Measurements from ENCODE around the gene ST8SIA4. TPM values are rescaled to one million over a fixed set of nuclear protein-coding genes. Genes with fewer than 3 reads are reported as not detected.
A peak's percentile ranks its signal among the peaks of the same experiment; 100 is the strongest.

The ST8SIA4 gene
- polyA plus RNA-seq, 1 donor = 6.7 TPM

DNA sequence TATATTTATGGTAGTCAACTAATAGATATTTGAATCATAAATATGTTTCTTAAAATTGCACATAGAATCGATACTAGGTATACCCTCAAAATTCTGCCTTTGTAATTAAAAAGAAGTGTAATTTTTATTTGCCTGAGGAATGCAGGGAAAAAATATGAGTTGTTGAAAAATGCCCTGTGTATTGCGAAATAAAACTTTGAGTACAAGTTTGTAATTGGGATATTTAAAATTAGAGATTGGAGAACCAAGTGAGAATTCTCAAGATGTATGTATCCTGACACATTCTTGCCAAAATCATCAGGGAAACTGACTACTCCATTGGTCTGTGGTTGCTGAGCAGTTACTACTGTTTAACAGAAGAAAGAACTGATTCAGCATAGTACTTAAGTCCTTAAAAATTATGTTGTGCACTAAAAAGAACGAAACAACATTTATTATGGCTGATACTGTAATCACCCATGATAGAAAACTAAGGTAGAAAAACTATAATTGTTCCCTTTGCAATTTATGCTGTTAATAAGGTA lies 36.0 kb downstream of the ST8SIA4 start:
- no peak for DNase-seq

DNA sequence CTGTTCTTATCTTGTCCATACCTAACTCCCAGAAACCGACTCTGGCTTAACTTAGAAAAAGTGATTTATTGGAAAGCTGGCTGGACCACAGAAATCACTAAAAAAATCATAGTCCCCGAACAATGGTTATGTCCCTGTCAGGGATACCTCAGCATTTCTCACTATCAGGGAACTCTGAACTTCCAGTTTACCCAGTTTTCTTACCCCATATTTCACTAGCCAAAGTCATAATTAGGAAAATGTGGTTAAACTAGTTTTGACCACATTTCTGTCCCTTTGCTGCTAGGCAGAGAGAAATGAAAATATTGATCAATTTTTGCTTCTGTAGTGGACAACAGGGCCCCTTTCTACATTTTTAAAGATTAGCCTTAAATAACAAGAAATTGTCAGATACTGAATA lies 38.2 kb downstream of the ST8SIA4 start:
- no peak for DNase-seq

- no peak for DNase-seq
These were observed 39.3 kb downstream of the ST8SIA4 start for GRCh38 chr5:100863739-100864138.

DNA sequence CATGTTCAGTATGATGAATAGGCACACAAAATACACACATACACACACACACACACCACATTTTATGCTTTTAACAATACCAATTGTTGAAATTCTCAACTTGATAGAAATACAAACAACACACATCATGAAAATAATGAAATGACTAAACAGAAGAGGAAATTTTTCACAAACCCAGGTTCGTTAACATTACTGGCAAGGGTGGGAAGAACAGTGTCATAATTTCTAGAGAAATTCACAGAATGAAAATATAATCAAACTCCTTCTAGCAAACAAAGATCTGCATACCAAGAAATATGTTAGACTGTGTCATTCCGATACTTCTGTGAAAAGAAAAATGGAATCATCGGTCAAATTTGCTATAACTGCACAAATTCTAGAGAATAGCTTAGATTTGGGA lies 41.9 kb downstream of the ST8SIA4 start:
- no peak for DNase-seq

- no peak for DNase-seq
These were observed 42.7 kb downstream of the ST8SIA4 start for GRCh38 chr5:100860407-100860806.

DNA sequence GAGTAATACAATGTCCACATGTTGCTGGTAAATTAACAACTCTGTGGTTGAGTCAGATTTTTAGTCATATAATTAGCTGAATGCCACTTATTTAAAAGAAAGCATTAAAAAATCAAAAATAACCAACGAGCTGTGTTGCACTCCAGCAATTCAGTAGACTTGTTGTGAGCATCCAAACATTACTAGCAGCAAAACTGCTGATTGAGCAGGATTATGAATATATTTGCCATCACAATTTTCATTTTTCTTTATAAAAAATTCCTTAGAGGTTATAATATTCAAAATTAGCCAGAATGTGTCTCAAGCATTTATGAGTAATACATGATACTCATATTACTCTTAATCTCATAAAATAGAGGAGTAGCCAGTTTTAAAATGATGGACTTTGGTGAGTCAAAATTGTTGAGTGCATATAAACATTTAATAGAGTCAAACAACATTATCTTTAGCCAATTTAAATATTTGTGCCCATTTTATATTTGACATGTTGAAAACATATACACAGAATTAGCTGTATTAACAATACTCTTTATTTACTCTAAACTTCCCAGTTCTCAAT lies 44.0 kb downstream of the ST8SIA4 start:
- DNase-seq = no peak

- DNase-seq = no peak
These were observed 46.6 kb downstream of the ST8SIA4 start for GRCh38 chr5:100856462-100856861.

DNA sequence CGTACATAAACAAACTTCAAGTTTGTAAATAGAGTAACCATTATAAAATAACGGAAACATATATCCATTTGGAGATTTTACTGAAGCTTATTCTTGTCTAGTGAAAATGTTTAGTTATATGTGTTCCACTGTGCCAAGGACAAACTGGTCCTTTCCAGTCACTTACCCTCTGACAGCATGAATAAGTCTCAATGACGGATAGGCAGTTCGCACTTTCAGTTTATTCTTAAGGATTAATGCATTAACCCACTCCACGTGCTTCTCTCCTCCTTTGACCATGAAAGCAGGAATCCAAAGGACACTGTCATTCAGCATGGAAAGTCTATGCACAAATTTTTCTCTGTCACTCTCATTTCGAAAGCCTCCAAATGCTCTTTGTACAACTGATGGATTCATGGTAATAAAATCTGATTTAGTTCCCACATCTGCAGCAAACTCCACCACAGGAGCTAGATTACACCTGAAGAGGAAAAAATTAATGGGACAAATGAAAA lies 47.1 kb downstream of the ST8SIA4 start:
- no peak for DNase-seq

DNA sequence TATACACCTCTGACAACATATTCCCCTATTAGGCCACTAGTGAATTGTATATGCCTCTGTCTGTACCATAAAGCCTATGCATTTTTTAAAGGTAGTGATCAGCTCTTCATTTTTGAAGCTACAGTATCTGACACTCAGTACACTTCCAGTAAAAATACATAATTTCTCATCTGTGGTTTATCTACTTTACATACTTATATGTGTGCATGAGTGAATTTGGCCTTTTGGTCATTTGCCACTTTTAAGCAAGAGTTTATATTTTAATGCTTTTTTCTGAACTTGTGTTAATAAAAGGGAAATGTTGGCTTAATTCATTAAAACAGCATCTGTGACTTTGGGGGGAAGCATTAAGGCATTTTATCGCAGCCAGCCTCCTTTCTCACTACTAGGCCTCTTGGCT lies 47.8 kb downstream of the ST8SIA4 start:
- DNase-seq = no peak

GRCh38 chr5:100854591-100854990 lies 48.5 kb downstream of the ST8SIA4 start:
- no peak for DNase-seq

- DNase-seq = no peak
These were observed 49.5 kb downstream of the ST8SIA4 start for GRCh38 chr5:100853582-100853981.

- DNase-seq = no peak
These were observed 50.1 kb downstream of the ST8SIA4 start for GRCh38 chr5:100852988-100853449.

DNA sequence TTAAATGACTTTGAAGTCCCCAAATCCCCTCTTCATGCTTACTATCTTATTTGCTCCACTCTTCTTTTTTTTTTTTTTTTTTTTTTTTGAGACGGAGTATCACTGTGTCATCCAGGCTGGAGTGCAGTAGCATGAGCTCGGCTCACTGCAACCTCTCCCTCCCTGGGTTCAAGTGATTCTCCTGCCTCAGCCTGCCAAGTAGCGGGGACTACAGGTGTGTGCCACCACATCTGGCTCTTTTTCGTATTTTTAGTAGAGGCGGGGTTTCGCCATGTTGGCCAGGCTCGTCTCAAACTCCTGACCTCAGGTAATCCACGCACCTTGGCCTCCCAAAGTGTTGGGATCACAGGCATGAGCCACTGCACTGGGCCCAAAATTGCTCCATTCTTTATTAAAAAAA lies 51.0 kb downstream of the ST8SIA4 start:
- DNase-seq = no peak

- DNase-seq = peak; percentile 42
These were observed 56.3 kb downstream of the ST8SIA4 start for GRCh38 chr5:100846772-100847171.

DNA sequence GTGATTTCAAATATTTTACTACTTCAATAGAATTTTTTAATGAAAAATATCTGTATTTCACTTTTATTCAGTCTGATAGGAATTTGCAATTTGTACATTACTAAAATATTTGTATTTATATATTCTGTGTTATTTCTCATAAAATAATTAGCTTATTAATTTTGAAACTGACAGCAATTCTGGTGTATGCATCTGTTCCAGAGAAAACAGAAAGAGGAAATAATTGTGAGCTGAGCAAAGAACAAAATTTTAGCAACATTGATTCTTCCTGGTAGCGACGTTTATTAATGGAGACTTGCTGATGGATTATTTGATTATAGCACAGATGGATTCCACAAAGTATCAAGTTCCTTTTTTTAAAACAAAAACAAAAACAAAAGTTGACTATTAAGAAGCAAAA lies 61.0 kb downstream of the ST8SIA4 start:
- no peak for DNase-seq

GRCh38 chr5:100841358-100842076 lies 61.6 kb downstream of the ST8SIA4 start:
- no peak for DNase-seq

DNA sequence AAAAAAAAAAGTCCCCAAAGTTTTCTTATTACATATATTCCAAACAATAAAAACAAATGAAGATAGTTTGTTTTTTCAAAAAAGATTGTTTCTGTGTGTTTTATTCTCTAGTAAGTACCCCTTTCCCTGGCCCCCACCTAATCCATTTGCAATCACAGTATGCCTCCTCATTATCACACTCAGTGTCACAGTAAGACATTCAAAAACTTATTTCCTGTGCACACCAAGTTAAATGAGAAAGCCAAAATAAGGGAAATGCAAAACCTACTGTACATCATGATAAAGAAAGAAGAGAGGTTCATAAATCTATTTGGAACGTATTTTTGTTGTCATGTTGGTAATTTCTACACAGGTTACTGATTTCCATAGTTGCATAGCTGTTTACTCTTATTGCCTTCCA lies 62.3 kb downstream of the ST8SIA4 start:
- no peak for DNase-seq

GRCh38 chr5:100840370-100840769 lies 62.7 kb downstream of the ST8SIA4 start:
- no peak for DNase-seq

GRCh38 chr5:100838048-100838473 lies 65.0 kb downstream of the ST8SIA4 start:
- no peak for DNase-seq

DNA sequence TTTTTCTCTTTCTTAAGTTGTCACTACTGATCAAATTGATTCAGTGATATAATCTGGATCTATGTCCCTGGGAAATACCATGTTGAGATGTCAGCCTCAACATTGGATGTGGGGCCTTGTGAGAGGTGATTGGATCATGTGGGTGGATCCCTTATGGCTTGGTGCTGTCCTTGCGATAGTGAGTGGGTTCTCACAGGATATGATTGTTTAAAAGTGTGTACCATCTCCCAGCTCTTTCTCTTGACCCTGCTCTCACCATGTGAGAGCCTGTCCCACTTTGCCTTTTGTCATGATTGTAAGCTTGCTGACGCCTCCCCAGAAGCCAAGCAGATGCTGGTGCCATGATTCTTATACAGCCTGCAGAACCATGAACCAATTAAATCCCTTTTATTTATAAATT lies 68.6 kb downstream of the ST8SIA4 start:
- DNase-seq = no peak

- DNase-seq = no peak
These were observed 70.5 kb downstream of the ST8SIA4 start for GRCh38 chr5:100832252-100833230.

GRCh38 chr5:100828898-100829356 lies 74.2 kb downstream of the ST8SIA4 start:
- no peak for DNase-seq
